LHCN-M2 (cell line): ENCODE data around the gene AP1G1. TPM values are rescaled to one million over a fixed set of nuclear protein-coding genes. Genes with fewer than 3 reads are reported as not detected.
A peak's percentile ranks its signal among the peaks of the same experiment; 100 is the strongest.
"Not testable (repeated sequence)": the region's sequence is repeated elsewhere in the genome, so short reads cannot be mapped to it uniquely, and the experiment has no call there.

Source experiments
- DNase-seq: peaks from one replicate; pipeline ENCODE4 v3.0.0-alpha.2; 2012; ENCODE audit warnings: low read depth
- total RNA-seq: library from RNA; depleted of rRNA; stranded (reverse); fragments of >200 nt; gene quantifications from 2 replicates; pipeline ENCODE4 v1.2.3, GENCODE V29; 2014; rRNA removed

The AP1G1 gene
- total RNA-seq, 1 experiment from 2014 or later, result 59.8 TPM

DNA sequence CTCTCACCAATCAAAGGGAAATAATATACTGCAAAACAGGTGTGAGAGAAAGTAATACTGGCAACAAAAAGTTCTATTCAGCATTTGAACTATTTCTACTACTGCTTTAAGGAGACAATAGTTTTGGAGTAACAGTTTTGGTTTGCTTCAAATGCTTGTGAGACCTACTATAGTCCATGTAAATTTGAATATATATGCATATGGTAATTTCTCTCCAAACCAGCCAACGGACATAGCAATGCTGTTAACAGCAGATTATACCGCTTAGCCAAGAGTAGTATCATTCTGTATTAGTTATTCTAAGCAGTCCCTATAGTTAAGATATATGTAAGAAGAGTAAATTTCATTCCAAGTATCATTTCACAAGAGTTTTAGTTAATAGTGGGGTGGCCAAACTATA lies 102.6 kb downstream of the AP1G1 start:
- DNase-seq, result no peak

DNA sequence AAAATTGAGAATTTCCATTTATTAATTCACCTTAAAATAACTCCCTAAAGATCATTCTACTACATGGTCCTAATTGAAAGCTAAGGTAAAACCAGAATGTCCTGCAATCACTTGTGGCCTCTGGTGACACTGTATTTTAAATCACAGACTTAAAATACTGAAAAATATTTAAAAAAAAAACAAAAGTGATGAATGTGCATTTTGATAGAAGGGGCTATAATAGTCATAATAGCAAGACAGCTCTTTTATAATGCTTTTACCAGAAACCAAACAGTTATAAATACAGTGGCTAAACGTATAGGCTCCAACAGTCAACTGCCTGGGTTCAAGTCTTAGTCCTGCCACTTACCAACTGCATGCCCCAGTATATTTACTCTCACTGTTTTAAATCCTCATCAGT lies 105.3 kb downstream of the AP1G1 start:
- no peak for DNase-seq

DNA sequence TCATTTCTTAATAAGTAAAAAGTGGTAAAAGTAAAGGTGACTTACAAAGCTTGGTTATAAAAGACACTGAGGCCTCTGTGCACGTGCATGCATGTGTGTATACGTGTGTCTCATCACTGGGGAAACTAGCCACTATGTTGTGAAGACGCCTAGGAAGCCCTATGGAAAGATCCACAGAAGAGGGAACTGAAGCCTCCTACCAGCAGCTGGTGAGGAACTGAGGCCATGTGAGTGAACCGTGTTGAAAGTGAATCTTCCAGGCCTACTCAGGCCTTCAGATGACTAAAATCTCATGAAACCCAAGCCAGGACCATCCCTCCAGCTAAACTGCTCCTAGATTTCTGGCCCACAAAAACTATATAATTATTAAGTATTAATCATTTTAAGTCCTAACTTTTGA lies 107.8 kb downstream of the AP1G1 start:
- DNase-seq, result no peak

DNA sequence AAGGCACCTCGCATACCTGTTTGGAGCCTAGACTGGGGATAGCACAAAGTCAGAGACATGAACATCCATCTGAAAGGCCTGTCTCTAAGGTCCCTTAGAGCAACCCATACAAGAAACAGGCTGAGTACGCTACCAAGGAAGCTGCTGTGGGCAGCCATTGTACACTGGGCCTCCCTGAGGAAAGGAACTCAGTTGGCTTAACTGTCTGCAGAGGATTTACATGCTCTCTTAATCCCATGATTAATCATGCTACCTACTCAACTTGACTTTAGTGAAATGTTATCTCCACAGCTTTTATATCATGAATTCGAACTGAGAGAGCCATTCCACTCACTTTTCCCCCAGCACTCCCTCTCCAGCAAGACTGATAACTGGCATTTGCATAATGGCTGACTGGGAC lies 110.1 kb downstream of the AP1G1 start:
- no peak for DNase-seq

DNA sequence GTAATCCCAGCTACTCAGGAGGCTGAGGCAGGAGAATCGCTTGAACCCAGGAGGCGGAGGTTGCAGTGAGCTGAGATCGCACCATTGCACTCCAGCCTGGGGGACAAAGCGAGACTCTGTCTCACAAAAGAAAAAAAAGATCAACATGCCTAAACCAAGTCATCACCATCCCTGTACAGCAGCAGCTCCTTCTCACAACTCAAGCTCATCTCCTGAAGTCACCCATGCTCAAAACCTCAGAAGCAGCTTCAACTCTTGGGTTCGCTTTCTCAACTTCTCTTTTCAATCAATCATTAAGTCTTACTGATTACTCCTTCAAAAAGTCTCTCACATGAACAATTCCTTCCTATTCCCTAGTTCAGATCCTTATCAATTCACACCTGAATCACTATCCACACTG lies 115.5 kb downstream of the AP1G1 start:
- DNase-seq, result no peak

DNA sequence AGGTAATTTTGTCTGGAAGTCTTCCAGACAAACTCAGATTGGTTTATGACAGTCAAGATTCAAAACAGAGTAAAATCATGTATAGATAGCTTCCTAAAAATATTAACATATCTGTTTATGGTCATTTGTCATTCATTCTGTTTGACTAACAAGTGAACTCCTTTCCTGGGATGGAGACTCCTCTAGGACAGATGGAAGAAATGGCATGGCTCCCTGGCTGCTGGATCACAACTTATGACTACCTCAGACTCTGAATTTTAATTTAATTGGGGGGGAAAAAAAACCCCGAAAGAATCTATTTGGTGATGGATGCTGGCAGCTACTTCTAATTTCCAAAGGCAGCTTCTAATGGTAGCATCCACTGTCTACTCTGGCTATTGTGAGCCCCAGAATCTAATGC lies 118.7 kb downstream of the AP1G1 start:
- DNase-seq, result no peak

DNA sequence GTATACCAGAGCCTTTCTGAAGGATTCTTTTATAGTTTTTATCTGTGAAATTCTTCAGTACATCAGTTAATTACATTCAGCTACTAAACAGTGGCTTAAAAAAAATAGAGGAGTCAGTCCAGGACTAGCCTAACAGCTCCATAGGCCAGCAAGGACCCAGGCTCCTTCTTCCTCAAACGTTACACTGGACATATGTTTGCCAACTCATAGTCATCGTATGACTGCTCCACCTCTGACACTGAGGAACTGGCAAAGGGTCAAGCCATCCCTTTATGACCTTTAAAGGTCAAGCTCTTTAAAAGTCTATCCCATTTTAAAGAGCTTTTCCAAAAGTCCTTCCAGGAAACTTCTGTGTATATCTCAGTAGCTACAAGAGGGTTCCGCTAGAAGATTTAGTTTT lies 120.8 kb downstream of the AP1G1 start:
- peak; percentile 2 for DNase-seq

DNA sequence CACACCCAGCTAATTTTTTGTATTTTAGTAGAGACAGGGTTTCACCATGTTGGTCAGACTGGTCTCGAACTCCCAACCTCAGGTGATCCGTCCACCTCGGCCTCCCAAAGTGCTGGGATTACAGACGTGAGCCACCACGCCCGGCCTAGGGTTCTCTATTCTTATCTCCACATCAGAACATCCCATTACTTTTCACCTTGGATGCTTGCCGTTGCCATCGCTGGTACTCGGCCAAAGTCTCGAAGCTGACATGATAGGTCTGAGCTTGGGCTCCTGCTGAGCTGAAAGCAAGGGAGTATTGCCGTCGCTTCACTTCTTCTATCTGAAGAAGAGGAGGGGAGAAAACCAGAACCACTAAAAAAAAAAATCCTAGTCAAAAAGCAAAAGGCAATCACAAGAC lies 124.4 kb downstream of the AP1G1 start:
- DNase-seq, result not testable (repeated sequence)

DNA sequence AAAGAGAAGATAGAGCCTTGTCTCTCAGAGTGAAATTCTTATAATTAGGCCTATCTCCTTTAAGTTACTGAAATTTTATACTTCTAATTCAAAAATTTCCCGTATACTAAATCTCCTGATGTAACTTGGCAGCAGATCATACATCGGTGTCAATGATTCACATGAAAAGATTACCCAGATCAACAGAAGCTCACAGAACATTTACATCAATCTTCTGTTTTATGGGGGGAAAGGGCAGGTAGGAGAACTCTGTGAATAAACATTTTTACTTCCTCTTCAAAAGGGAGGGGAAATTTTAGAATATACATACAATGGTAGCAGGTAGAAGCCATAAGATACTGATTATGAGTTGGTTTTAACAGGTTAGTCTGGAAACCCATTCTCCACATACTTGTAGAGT lies 127.3 kb downstream of the AP1G1 start:
- DNase-seq, result no peak

Other genes starting within 250 kb of the AP1G1 start
- not detected in 2 replicates for gene TAT, start 231.7 kb downstream of the AP1G1 start, total RNA-seq
- not detected in 2 replicates for gene MARVELD3, start 182.7 kb downstream of the AP1G1 start, total RNA-seq
- gene PHLPP2, start 84.1 kb downstream of the AP1G1 start, total RNA-seq, result 9.3 and 10.3 TPM in 2 replicates
- 7.3 and 11.5 TPM in 2 replicates for gene ATXN1L, start 37.1 kb upstream of the AP1G1 start, total RNA-seq
- 6.6 and 7.4 TPM in 2 replicates for gene ZNF821, start 75.3 kb upstream of the AP1G1 start, total RNA-seq
- 193 and 208 TPM in 2 replicates for gene IST1, start 86.7 kb upstream of the AP1G1 start, total RNA-seq
- gene PKD1L3, start 191.6 kb upstream of the AP1G1 start, total RNA-seq, result 0.06 TPM in 1 of 2 replicates, not detected in the other
- gene DHODH, start 199.9 kb upstream of the AP1G1 start, total RNA-seq, result 5.3 and 7.6 TPM in 2 replicates
- not detected in 2 replicates for gene HP, start 245.7 kb upstream of the AP1G1 start, total RNA-seq